Tibial nerve (tissue), 3 donors: ENCODE measurements around the gene NSD1.

Source experiments
- CTCF ChIP-seq, 5 experiments: fragments of 200-600 bp in 3 of 5; fragments of 450-650 bp in 2 of 5; sonication (generic) in 3 of 5; IDR thresholded peaks; one replicate each; pipeline ENCODE4 v1.5.1; 2016 to 2019; ENCODE audit warnings: antibody characterized with exemption in 5 of 5, mild to moderate bottlenecking in 3 of 5, moderate library complexity in 2 of 5
- POLR2A ChIP-seq, 2 donors: fragments of 450-650 bp; IDR thresholded peaks; one replicate each; pipeline ENCODE4 v1.6.1; 2017; ENCODE audit warnings: antibody characterized with exemption in 2 of 2, mild to moderate bottlenecking in 2 of 2, moderate library complexity in 2 of 2

- TF ChIP-seq POLR2A (IDR thresholded peaks at IDR 0.05) (no peak), CTCF (IDR thresholded peaks at IDR 0.05) (no peak)
Observed at GRCh38 chr5:177333420-177334154, 200.0 kb downstream of the NSD1 start.
